KMS-11 (cell line): Measurements from ENCODE around the gene LRP6.

Experiments used
- H2AFZ ChIP-seq: fragments of 200-600 bp; sonication (generic); 2 replicates; pipeline ENCODE4 v1.6.1; 2016; ENCODE audit warnings: antibody characterized with exemption, mixed run types, low read depth
- H3K27ac ChIP-seq: fragments of 200-600 bp; sonication (generic); 2 replicates; pipeline ENCODE4 v1.6.1; 2016; ENCODE audit warnings: mild to moderate bottlenecking, mixed run types
- H3K27me3 ChIP-seq: fragments of 200-600 bp; sonication (generic); 2 replicates; pipeline ENCODE4 v1.6.1; 2017; ENCODE audit warnings: mild to moderate bottlenecking, low read depth, mixed run types, moderate library complexity; ENCODE audit not compliant: insufficient read depth
- H3K36me3 ChIP-seq: fragments of 200-600 bp; sonication (generic); 2 replicates; pipeline ENCODE4 v1.6.1; 2017; ENCODE audit warnings: mild to moderate bottlenecking, mixed run types; ENCODE audit not compliant: insufficient read depth
- H3K4me1 ChIP-seq: fragments of 200-600 bp; sonication (generic); 2 replicates; pipeline ENCODE4 v1.6.1; 2016; ENCODE audit warnings: mild to moderate bottlenecking, low read depth, mixed run types; ENCODE audit not compliant: poor library complexity, severe bottlenecking
- H3K4me2 ChIP-seq: fragments of 200-600 bp; sonication (generic); 2 replicates; pipeline ENCODE4 v1.7.0; 2016; ENCODE audit warnings: mild to moderate bottlenecking, mixed run types
- H3K4me3 ChIP-seq: fragments of 200-600 bp; sonication (generic); IDR thresholded peaks from 2 replicates; pipeline ENCODE4 v1.6.1; 2017; ENCODE audit warnings: low read depth, low read length, mixed read lengths; ENCODE audit not compliant: insufficient read depth
- H3K79me2 ChIP-seq: fragments of 200-600 bp; sonication (generic); 2 replicates; pipeline ENCODE4 v1.6.1; 2016; ENCODE audit warnings: low read depth, mixed run types; ENCODE audit not compliant: insufficient read depth
- H3K9ac ChIP-seq: fragments of 200-600 bp; sonication (generic); 2 replicates; pipeline ENCODE4 v1.6.1; 2016; ENCODE audit warnings: mild to moderate bottlenecking, mixed run types
- H4K20me1 ChIP-seq: fragments of 200-600 bp; sonication (generic); 2 replicates; pipeline ENCODE4 v1.6.1; 2016; ENCODE audit warnings: mild to moderate bottlenecking, mixed run types; ENCODE audit not compliant: insufficient read depth
- CTCF ChIP-seq: fragments of 200-600 bp; sonication (generic); conservative IDR thresholded peaks from 2 replicates; pipeline ENCODE4 v1.6.1; 2017; ENCODE audit warnings: low read depth, mild to moderate bottlenecking, antibody characterized with exemption, low read length, moderate library complexity, mixed read lengths

LRP6 gene

DNA sequence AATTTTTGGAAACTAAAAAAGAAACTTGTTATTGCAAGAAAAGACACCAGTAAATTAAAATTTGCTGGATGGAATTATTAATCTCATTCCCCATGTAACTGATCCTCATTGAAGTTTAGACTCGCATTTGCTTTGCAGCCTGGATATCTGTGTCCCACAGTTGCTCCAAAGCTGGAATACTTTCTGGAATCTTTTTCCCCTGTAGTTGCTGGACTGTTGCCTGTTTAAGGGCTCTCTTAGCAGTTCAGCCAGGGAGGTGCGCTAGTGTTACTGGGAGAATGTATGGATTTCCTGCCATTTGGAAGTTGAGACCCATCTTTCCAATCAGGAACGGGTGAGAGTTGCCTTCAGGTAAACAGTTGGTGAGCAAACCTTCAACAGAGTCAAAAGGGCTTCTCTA is 175.8 kb downstream of the LRP6 start:
- Histone ChIP-seq H3K27me3 (no peaks in the 10 kb centered on the region), H4K20me1 (no peaks in the 10 kb centered on the region), H3K27ac (no peak overlapping the region), H2AFZ (no peak overlapping the region), H3K9ac (no peak overlapping the region), H3K79me2 (no peaks in the 10 kb centered on the region), H3K4me2 (no peak overlapping the region), H3K4me1 (no peaks in the 10 kb centered on the region), H3K4me3 (no peak overlapping the region), H3K36me3 (no peaks in the 10 kb centered on the region)
- TF ChIP-seq CTCF: no peak

DNA sequence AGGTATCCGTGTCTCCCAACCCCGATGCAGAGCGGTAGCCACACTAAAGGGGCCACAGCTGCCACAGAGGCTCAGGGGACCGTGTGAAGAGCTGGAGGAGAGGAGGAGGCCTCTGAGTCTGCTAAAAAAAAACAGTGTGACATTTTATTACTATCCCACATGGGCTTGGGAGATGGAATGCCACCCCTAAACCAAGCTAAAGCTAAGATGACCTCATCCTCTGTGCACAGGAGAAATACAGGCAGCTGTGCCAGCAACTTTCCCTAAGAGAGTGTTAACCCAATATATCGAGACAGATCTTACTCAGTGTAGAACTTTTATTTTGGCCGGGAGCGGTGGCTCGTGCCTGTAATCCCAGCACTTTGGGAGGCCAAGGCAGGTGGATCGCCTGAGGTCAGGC is 178.1 kb downstream of the LRP6 start:
- no peaks in the 10 kb centered on the region for H3K4me1 ChIP-seq
- H3K36me3 ChIP-seq: no peaks in the 10 kb centered on the region
- TF ChIP-seq CTCF: no peak
- H3K4me3 ChIP-seq: no peak overlapping the region
- no peaks in the 10 kb centered on the region for H4K20me1 ChIP-seq
- H3K9ac ChIP-seq: no peak overlapping the region
- no peaks in the 10 kb centered on the region for H3K79me2 ChIP-seq
- H3K27ac ChIP-seq: no peak overlapping the region
- H3K4me2 ChIP-seq: no peak overlapping the region
- H2AFZ ChIP-seq: no peak overlapping the region
- H3K27me3 ChIP-seq: no peaks in the 10 kb centered on the region

DNA sequence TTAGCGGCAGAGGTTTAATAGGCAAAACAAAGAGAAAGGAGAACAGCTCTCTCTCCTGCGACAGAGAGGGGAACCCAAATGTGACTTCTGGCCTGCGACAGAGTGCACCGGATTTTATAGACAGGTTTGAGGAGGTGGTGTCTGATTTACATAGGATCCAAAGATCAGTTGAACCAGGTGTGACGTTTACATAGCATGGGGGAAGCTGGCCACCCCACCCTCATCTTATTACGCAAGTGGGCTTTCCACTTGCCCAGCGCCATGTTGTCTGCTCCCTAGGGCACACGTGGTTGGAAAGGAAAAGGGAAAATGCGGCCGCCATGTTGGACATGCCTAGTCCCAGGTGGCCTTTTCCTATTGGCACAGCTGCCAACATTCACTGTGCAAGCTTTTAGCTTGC is 178.7 kb downstream of the LRP6 start:
- Histone ChIP-seq H3K4me2 (no peak overlapping the region), H3K4me1 (no peaks in the 10 kb centered on the region), H3K27me3 (no peaks in the 10 kb centered on the region), H3K27ac (no peak overlapping the region), H3K4me3 (no peak overlapping the region), H4K20me1 (no peaks in the 10 kb centered on the region), H3K36me3 (no peaks in the 10 kb centered on the region), H2AFZ (no peak overlapping the region), H3K79me2 (no peaks in the 10 kb centered on the region), H3K9ac (no peak overlapping the region)
- no peak for TF ChIP-seq CTCF

- H3K4me2 ChIP-seq: no peak overlapping the region
- no peak overlapping the region for H3K9ac ChIP-seq
- no peaks in the 10 kb centered on the region for H4K20me1 ChIP-seq
- H3K4me3 ChIP-seq: no peak overlapping the region
- no peaks in the 10 kb centered on the region for H3K36me3 ChIP-seq
- no peak overlapping the region for H3K27ac ChIP-seq
- H3K27me3 ChIP-seq: no peaks in the 10 kb centered on the region
- H2AFZ ChIP-seq: no peak overlapping the region
- TF ChIP-seq CTCF: no peak
- no peaks in the 10 kb centered on the region for H3K4me1 ChIP-seq
- no peaks in the 10 kb centered on the region for H3K79me2 ChIP-seq
These were observed 179.2 kb downstream of the LRP6 start for GRCh38 chr12:12087693-12088034.
